Testis (tissue), 3 donors: ENCODE measurements around the gene THRB. TPM values are rescaled to one million over a fixed set of nuclear protein-coding genes. Genes with fewer than 3 reads are reported as not detected.

ENCODE experiments used
- DNase-seq: peaks from one replicate; pipeline ENCODE4 v3.0.0-alpha.2; 2019
- H3K27ac ChIP-seq, 2 donors: fragments of 200-600 bp; sonication (generic); one replicate each; pipeline ENCODE4 v1.5.1; 2019
- H3K27me3 ChIP-seq: fragments of 200-600 bp; sonication (generic); one replicate; pipeline ENCODE4 v1.5.1; 2019
- H3K36me3 ChIP-seq: fragments of 200-600 bp; sonication (generic); one replicate; pipeline ENCODE4 v1.5.1; 2017; ENCODE audit warnings: low read depth; ENCODE audit errors: missing control alignments
- H3K4me1 ChIP-seq: fragments of 200-600 bp; sonication (generic); one replicate; pipeline ENCODE4 v1.5.1; 2019
- H3K4me3 ChIP-seq, 2 donors: fragments of 200-600 bp; sonication (generic); one replicate each; pipeline ENCODE4 v1.5.1; 2017 to 2019
- H3K9me3 ChIP-seq: fragments of 200-600 bp; sonication (generic); one replicate; pipeline ENCODE4 v1.5.1; 2017
- POLR2A ChIP-seq: fragments of 450-650 bp; IDR thresholded peaks from one replicate; pipeline ENCODE4 v1.6.1; 2017; ENCODE audit warnings: antibody characterized with exemption, mild to moderate bottlenecking, moderate library complexity
- WGBS, 2 donors: methylation state at CpG; one replicate each; pipeline ENCODE4 v1.1.5; 2018; 5-methylcytosine and 5-hydroxymethylcytosine counted together
- intact Hi-C: fragments of 100-400 bp; cut with DNase I; formaldehyde crosslinking; loops from one replicate; pipeline ENCODE4 v1.15.1; 2023; ENCODE audit warnings: low total_unique reads
- polyA plus RNA-seq: library from polyadenylated mRNA; stranded (reverse); fragments of 350-450 nt; fragmentation: Illumina TruSeq; extraction: RNeasy Lipid Tissue Mini Kit (QIAGEN cat#74804); gene quantifications from one replicate; pipeline ENCODE4 v1.2.3, GENCODE V29; 2014; ENCODE audit warnings: low read depth, low replicate concordance; ENCODE audit not compliant: insufficient read depth
- total RNA-seq, 2 donors: library from RNA; depleted of rRNA; stranded (reverse); fragments of >200 nt; gene quantifications; one replicate each; pipeline ENCODE4 v1.2.3, GENCODE V29; 2016
- TF ChIP-seq, protein P1 (sequence below), 3 experiments: fragments of 450-650 bp in 2 of 3; fragments of 200-600 bp in 1 of 3; sonication (generic) in 1 of 3; IDR thresholded peaks; one replicate each; pipeline ENCODE4 v1.5.1; 2016 to 2019; ENCODE audit warnings: antibody characterized with exemption in 3 of 3, mild to moderate bottlenecking in 2 of 3, moderate library complexity in 1 of 3

Gene THRB
- total and polyA plus RNA-seq, 3 donors from 2014 or later = 1.3 to 2.0 (median 1.4) TPM

DNA sequence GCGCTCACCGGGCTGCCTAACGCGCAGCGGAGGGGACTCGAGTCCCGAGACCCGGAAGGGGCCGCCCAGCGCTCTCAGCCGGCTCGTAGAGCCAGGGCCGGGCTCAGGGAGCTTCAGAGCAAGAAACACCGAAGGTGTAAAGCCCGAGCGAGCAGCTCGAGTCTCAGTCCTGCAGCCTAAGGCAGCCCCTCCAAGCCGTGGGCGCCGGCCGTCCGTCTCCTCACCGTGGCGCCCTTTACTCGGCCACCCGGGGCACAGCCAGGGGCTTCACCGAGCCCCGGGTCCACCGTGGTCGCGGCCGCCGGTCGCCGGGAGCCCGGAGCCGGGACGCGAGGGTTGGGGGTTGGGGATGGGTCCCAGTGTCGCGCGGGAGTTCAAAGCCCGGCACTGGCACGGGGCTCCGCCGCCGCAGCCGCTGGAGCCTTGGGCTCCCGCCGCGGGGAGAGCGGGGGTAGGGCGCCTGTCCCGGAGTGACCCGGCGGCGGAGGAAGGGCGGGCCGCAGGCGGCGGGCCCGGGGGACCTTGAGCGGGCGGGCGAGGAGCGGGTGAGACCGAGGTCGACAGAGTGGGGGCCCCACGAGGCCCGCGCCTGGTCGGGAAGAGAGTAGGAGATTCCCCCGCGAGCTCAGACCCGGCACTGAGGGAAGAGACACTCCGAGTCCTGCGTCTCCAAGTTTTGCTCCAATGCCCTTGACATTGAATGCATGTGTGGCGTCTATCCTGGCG lies 26.9 kb upstream of the THRB start:
- intact Hi-C loops = no loop called here
- WGBS, 2 donors = 1% methylated on average over 60 of the region's 79 CpGs; no CpG with 5 or more reads in 1 of the 2 donors
- H3K27me3 ChIP-seq = no peaks in the 10 kb centered on the region
- H3K27ac ChIP-seq = peak overlapping the region in 1 of 2 donors; percentile 66
- H3K4me3 ChIP-seq = peak overlapping the region; percentile 63 to 69
- no peaks in the 10 kb centered on the region for H3K9me3 ChIP-seq
- peaks cover 2% of the 10 kb centered on the region for H3K4me1 ChIP-seq
- DNase-seq = peak; percentile 52
- TF ChIP-seq POLR2A = no peak
- TF ChIP-seq, protein P1, sequence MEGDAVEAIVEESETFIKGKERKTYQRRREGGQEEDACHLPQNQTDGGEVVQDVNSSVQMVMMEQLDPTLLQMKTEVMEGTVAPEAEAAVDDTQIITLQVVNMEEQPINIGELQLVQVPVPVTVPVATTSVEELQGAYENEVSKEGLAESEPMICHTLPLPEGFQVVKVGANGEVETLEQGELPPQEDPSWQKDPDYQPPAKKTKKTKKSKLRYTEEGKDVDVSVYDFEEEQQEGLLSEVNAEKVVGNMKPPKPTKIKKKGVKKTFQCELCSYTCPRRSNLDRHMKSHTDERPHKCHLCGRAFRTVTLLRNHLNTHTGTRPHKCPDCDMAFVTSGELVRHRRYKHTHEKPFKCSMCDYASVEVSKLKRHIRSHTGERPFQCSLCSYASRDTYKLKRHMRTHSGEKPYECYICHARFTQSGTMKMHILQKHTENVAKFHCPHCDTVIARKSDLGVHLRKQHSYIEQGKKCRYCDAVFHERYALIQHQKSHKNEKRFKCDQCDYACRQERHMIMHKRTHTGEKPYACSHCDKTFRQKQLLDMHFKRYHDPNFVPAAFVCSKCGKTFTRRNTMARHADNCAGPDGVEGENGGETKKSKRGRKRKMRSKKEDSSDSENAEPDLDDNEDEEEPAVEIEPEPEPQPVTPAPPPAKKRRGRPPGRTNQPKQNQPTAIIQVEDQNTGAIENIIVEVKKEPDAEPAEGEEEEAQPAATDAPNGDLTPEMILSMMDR (IDR thresholded peaks at IDR 0.05) = no peak
- H3K36me3 ChIP-seq = no peaks in the 10 kb centered on the region

DNA sequence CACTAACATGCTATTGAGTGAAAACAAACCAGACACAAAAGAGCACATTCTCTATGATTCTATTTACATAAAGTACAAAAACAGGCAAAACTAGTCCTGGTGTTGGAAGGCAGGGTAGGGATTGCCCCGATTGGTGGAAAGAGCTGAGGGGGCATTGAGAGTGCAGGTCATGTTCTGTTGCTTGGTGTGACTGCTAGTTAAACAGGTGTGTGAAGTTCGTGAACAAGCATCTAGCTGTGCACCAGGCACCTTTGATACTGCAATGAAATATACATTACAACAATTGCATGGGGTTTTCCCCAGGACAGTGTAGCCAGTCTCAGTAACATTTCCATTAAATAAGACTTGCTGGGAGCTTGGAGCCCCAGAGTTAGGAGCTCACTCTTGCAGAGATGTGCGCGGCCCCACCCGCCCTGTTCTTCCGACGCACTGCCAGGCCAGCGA lies 26.3 kb upstream of the THRB start:
- Histone ChIP-seq H3K4me1 (peaks cover 2% of the 10 kb centered on the region), H3K9me3 (no peaks in the 10 kb centered on the region), H3K36me3 (no peaks in the 10 kb centered on the region), H3K4me3 (peak overlapping the region; percentile 63 to 69), H3K27me3 (no peaks in the 10 kb centered on the region), H3K27ac (peak overlapping the region in 1 of 2 donors; percentile 66)
- WGBS, 2 donors = 11 to 31% methylated on average over 2 to 8 of the region's 8 CpGs
- DNase-seq = no peak
- intact Hi-C loops = no loop called here
- TF ChIP-seq, protein P1 (IDR thresholded peaks at IDR 0.05) = no peak
- no peak for TF ChIP-seq POLR2A

DNA sequence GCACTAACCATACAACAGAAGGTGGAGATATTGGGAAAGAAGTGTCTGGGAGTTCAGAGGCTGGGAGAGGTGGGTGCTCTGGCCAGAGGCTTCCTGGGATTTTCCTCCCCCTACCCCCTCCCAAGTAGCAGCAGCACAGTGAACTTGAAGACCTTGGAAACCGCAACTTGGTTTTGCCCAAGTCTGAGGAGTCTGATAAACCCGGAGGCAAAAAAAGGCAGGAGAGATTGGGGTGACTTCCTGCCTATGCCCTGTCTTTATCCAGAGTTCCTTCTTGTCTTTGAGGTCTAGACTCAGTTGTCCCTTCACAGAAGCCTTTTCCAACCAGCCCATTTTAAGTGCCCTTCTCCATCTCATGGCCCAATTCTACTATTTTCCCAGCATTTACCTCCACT lies 25.4 kb upstream of the THRB start:
- H3K9me3 ChIP-seq = no peaks in the 10 kb centered on the region
- no peaks in the 10 kb centered on the region for H3K27me3 ChIP-seq
- intact Hi-C loops = no loop called here
- H3K36me3 ChIP-seq = no peaks in the 10 kb centered on the region
- peaks cover 2% of the 10 kb centered on the region for H3K4me1 ChIP-seq
- no peak for DNase-seq
- WGBS, 2 donors = 54 to 89% methylated on average over 2 of the region's 2 CpGs
- TF ChIP-seq, protein P1 (IDR thresholded peaks at IDR 0.05) = no peak
- TF ChIP-seq POLR2A = no peak
- no peak overlapping the region for H3K27ac ChIP-seq
- no peak overlapping the region for H3K4me3 ChIP-seq

DNA sequence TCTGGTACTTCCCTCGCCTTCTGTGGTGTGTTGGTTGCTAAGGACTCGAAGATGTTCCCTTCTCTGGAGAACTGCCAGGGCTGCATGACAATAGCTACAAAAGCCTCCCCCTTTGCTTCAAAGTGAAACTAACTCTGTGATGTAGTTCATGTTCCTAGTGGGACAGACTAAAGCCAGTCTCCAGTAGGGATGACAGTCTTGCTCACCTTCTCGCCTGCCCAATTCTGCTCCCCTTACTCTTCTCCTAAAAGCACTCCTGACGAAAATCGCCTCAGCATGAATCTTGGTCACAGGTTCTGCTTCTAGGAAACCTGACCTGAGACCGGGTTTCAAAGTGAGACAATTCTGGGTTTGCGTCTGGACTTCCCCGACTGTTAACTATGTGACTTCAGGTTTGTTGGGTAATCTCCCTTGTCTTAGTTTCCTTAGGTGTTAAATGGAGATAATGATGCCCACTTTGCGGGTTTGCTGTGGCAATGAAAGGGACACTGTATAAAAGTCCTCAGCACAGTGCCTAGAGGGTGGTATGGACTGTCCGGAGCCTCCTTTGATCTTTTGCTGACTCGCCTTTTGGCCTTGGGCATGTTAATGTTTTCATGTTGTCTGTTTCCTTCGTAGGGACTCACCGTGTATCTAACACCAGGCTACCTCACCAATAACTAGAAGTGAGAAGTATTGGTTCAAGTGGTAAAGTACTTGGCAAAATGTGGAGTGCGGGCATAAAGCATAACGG lies 24.9 kb upstream of the THRB start:
- Histone ChIP-seq H3K9me3 (no peaks in the 10 kb centered on the region), H3K4me1 (peaks cover 2% of the 10 kb centered on the region), H3K36me3 (no peaks in the 10 kb centered on the region), H3K27ac (no peak overlapping the region), H3K27me3 (no peaks in the 10 kb centered on the region), H3K4me3 (no peak overlapping the region)
- DNase-seq = peak; percentile 51
- intact Hi-C loops = no loop called here
- 73 to 83% methylated on average over 15 of the region's 15 CpGs for WGBS, 2 donors
- no peak for TF ChIP-seq POLR2A
- TF ChIP-seq, protein P1 (IDR thresholded peaks at IDR 0.05) = no peak
